K562 (cell line): ENCODE measurements around the gene ARHGAP10. TPM values are rescaled to one million over a fixed set of nuclear protein-coding genes. Genes with fewer than 3 reads are reported as not detected.

Experiments
- ARHGAP35 ChIP-seq: fragments of 450-650 bp; IDR thresholded peaks from 2 replicates; pipeline ENCODE4 v1.6.1; 2018; ENCODE audit not compliant: partially characterized antibody
- KDM5B ChIP-seq: fragments of 200-600 bp; sonication (generic); IDR thresholded peaks from 2 replicates; pipeline ENCODE4 v1.6.1; 2012; ENCODE audit warnings: low read depth, mild to moderate bottlenecking, moderate library complexity, low read length, control low read depth, inconsistent platforms; ENCODE audit not compliant: insufficient replicate concordance
- NCOR1 ChIP-seq: fragments of 450-650 bp; IDR thresholded peaks from 2 replicates; pipeline ENCODE4 v1.6.1; 2016; ENCODE audit warnings: mild to moderate bottlenecking, moderate library complexity
- RBBP5 ChIP-seq: fragments of 200-600 bp; sonication (generic); IDR thresholded peaks from 2 replicates; pipeline ENCODE4 v1.6.1; 2012; ENCODE audit warnings: borderline replicate concordance, mild to moderate bottlenecking, low read length, control low read depth, inconsistent platforms; ENCODE audit not compliant: insufficient read depth, poor library complexity, severe bottlenecking
- polyA plus RNA-seq, 8 experiments: library from polyadenylated mRNA; depleted of rRNA in 4 of 8; stranded (reverse) in 5 of 8; unstranded in 3 of 8; fragments of >200 nt; fragmentation: Nextera tagmentation in 2 of 8; fragmentation: Illumina TruSeq in 1 of 8; extraction: Ambion mirVana in 2 of 8; extraction: Trizol in 1 of 8; gene quantifications; 2 replicates each; pipeline versions ENCODE4 v1.2.1 to v1.2.3, GENCODE V29; 2011 to 2014; ENCODE audit warnings: inconsistent platforms in 1 of 8, missing spikeins in 1 of 8
- total RNA-seq, 7 experiments: library from RNA; depleted of rRNA in 6 of 7; stranded (reverse); fragments of >200 nt in 6 of 7; fragmentation: Illumina TruSeq in 2 of 7; extraction: Trizol in 2 of 7; gene quantifications; 2 replicates each; pipeline versions ENCODE4 v1.2.1 to v1.2.3, GENCODE V29; 2011 to 2021; ENCODE audit warnings: low replicate concordance in 1 of 7
- TF ChIP-seq, protein P1 (sequence below): fragments of 250-450 bp; sonication (Bioruptor Pico); IDR thresholded peaks from 2 replicates; pipeline ENCODE4 v1.6.1; 2021; ENCODE audit warnings: mild to moderate bottlenecking
- TF ChIP-seq, protein P2 (sequence below): fragments of 250-450 bp; sonication (Bioruptor Pico); IDR thresholded peaks from 2 replicates; pipeline ENCODE4 v1.5.0; 2021
- TF ChIP-seq, protein P3 (sequence below): fragments of 250-450 bp; sonication (Bioruptor Pico); IDR thresholded peaks from 2 replicates; pipeline ENCODE4 v1.8.0; 2021; ENCODE audit warnings: borderline replicate concordance, mild to moderate bottlenecking, moderate library complexity; ENCODE audit not compliant: poor library complexity, severe bottlenecking

Gene ARHGAP10
- total and polyA plus RNA-seq, 9 of the 15 experiments (the other 6 are each of a cell fraction or from before 2014, with no cell fraction given) = 0.03 to 0.22 (median 0.06) TPM; not detected in 3

DNA sequence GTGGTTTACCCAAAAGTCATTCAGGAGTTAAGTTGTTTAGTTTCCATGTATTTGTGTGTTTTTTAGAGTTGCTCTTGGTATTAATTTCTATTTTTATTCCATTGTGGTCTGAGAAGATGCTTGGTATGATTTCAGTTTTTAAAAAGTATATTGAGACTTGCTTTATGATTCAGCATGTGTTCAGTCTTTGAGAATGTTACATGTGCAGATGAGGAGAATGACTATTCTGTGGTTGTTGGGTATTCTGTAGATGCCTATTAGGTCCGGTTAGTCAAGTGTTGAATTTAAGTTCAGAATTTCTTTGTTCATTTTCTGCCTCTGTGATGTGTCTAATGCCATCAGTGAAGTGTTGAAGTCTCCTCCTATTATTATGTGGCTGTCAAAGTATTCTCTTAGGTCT is 249.4 kb downstream of the ARHGAP10 start (continued):
- TF ChIP-seq, protein P1, sequence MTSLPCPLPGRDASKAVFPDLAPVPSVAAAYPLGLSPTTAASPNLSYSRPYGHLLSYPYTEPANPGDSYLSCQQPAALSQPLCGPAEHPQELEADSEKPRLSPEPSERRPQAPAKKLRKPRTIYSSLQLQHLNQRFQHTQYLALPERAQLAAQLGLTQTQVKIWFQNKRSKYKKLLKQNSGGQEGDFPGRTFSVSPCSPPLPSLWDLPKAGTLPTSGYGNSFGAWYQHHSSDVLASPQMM = no peak
- TF ChIP-seq KDM5B (no peak), RBBP5 (no peak), ARHGAP35 (no peak), NCOR1 (no peak)
- TF ChIP-seq, protein P2, sequence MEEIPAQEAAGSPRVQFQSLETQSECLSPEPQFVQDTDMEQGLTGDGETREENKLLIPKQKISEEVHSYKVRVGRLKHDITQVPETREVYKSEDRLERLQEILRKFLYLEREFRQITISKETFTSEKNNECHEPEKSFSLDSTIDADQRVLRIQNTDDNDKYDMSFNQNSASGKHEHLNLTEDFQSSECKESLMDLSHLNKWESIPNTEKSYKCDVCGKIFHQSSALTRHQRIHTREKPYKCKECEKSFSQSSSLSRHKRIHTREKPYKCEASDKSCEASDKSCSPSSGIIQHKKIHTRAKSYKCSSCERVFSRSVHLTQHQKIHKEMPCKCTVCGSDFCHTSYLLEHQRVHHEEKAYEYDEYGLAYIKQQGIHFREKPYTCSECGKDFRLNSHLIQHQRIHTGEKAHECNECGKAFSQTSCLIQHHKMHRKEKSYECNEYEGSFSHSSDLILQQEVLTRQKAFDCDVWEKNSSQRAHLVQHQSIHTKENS = no peak
- TF ChIP-seq, protein P3, sequence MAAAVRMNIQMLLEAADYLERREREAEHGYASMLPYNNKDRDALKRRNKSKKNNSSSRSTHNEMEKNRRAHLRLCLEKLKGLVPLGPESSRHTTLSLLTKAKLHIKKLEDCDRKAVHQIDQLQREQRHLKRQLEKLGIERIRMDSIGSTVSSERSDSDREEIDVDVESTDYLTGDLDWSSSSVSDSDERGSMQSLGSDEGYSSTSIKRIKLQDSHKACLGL (CRISPR knock-in tag) = no peak
